Measurements from ENCODE around the gene RHOBTB1.
A peak's percentile ranks its signal among the peaks of the same experiment; 100 is the strongest.

The RHOBTB1 gene

GRCh38 chr10:60951272-60951724 lies 7.3 kb upstream of the RHOBTB1 start:
- DNase-seq, result no peak
- in situ Hi-C loops (cut with HindIII; ENCODE audit: low pct_ligation_motif_present, low pct_unique_long_range_greater_than_20kb, low sequenced_read_pairs), result loop anchor here (25.0 kb wide), 1 partner anchor 139 kb away; no protein-coding TSS in a partner anchor

GRCh38 chr10:60950300-60950699 lies 6.3 kb upstream of the RHOBTB1 start:
- in situ Hi-C loops (cut with HindIII; ENCODE audit: low pct_ligation_motif_present, low pct_unique_long_range_greater_than_20kb, low sequenced_read_pairs), result loop anchor here (25.0 kb wide), 1 partner anchor 138 kb away; no protein-coding TSS in a partner anchor
- no peak for DNase-seq

GRCh38 chr10:60948851-60949250 lies 4.9 kb upstream of the RHOBTB1 start:
- DNase-seq, result no peak
- in situ Hi-C loops (cut with HindIII; ENCODE audit: low pct_ligation_motif_present, low pct_unique_long_range_greater_than_20kb, low sequenced_read_pairs), result no loop called here

- DNase-seq, result no peak
- in situ Hi-C loops (cut with HindIII; ENCODE audit: low pct_ligation_motif_present, low pct_unique_long_range_greater_than_20kb, low sequenced_read_pairs), result no loop called here
These were observed 919 bp upstream of the RHOBTB1 start for GRCh38 chr10:60944910-60945297.

GRCh38 chr10:60943316-60944057 lies 498 bp downstream of the RHOBTB1 start:
- peak; percentile 69 for DNase-seq
- in situ Hi-C loops (cut with HindIII; ENCODE audit: low pct_ligation_motif_present, low pct_unique_long_range_greater_than_20kb, low sequenced_read_pairs), result no loop called here

GRCh38 chr10:60942788-60943315 lies 1.1 kb downstream of the RHOBTB1 start:
- in situ Hi-C loops (cut with HindIII; ENCODE audit: low pct_ligation_motif_present, low pct_unique_long_range_greater_than_20kb, low sequenced_read_pairs), result no loop called here
- peak; percentile 39 for DNase-seq

- in situ Hi-C loops (cut with HindIII; ENCODE audit: low pct_ligation_motif_present, low pct_unique_long_range_greater_than_20kb, low sequenced_read_pairs), result no loop called here
- DNase-seq, result no peak
These were observed 1.7 kb downstream of the RHOBTB1 start for GRCh38 chr10:60942134-60942787.

GRCh38 chr10:60940446-60940845 lies 3.5 kb downstream of the RHOBTB1 start:
- no peak for DNase-seq
- in situ Hi-C loops (cut with HindIII; ENCODE audit: low pct_ligation_motif_present, low pct_unique_long_range_greater_than_20kb, low sequenced_read_pairs), result no loop called here

- peak; percentile 69 for DNase-seq
These were observed 6.0 kb downstream of the RHOBTB1 start for GRCh38 chr10:60937784-60938654.

GRCh38 chr10:60937022-60937421 lies 7.0 kb downstream of the RHOBTB1 start:
- in situ Hi-C loops (cut with HindIII; ENCODE audit: low pct_ligation_motif_present, low pct_unique_long_range_greater_than_20kb, low sequenced_read_pairs), result no loop called here

More at GRCh38 chr10:60937784-60938654, 6.0 kb downstream of the RHOBTB1 start:
- in situ Hi-C loops (cut with HindIII; ENCODE audit: low pct_ligation_motif_present, low pct_unique_long_range_greater_than_20kb, low sequenced_read_pairs), result no loop called here

GRCh38 chr10:60934215-60935175 lies 9.5 kb downstream of the RHOBTB1 start:
- DNase-seq, result no peak
- in situ Hi-C loops (cut with HindIII; ENCODE audit: low pct_ligation_motif_present, low pct_unique_long_range_greater_than_20kb, low sequenced_read_pairs), result no loop called here

More at GRCh38 chr10:60937022-60937421, 7.0 kb downstream of the RHOBTB1 start:
- no peak for DNase-seq

GRCh38 chr10:60932756-60933155 lies 11.2 kb downstream of the RHOBTB1 start:
- in situ Hi-C loops (cut with HindIII; ENCODE audit: low pct_ligation_motif_present, low pct_unique_long_range_greater_than_20kb, low sequenced_read_pairs), result no loop called here

GRCh38 chr10:60930237-60930636 lies 13.7 kb downstream of the RHOBTB1 start:
- in situ Hi-C loops (cut with HindIII; ENCODE audit: low pct_ligation_motif_present, low pct_unique_long_range_greater_than_20kb, low sequenced_read_pairs), result no loop called here
- no peak for DNase-seq

More at GRCh38 chr10:60932756-60933155, 11.2 kb downstream of the RHOBTB1 start:
- DNase-seq, result no peak

GRCh38 chr10:60921633-60922032 lies 22.4 kb downstream of the RHOBTB1 start:
- in situ Hi-C loops (cut with HindIII; ENCODE audit: low pct_ligation_motif_present, low pct_unique_long_range_greater_than_20kb, low sequenced_read_pairs), result no loop called here
- DNase-seq, result no peak

GRCh38 chr10:60920479-60920878 lies 23.5 kb downstream of the RHOBTB1 start:
- DNase-seq, result no peak
- in situ Hi-C loops (cut with HindIII; ENCODE audit: low pct_ligation_motif_present, low pct_unique_long_range_greater_than_20kb, low sequenced_read_pairs), result no loop called here

- in situ Hi-C loops (cut with HindIII; ENCODE audit: low pct_ligation_motif_present, low pct_unique_long_range_greater_than_20kb, low sequenced_read_pairs), result no loop called here
These were observed 24.4 kb downstream of the RHOBTB1 start for GRCh38 chr10:60919551-60919950.

More at GRCh38 chr10:60919551-60919950, 24.4 kb downstream of the RHOBTB1 start:
- DNase-seq, result no peak

Data from ACHN (cell line).